ENCODE data around the gene CMTM7.

Gene CMTM7

DNA sequence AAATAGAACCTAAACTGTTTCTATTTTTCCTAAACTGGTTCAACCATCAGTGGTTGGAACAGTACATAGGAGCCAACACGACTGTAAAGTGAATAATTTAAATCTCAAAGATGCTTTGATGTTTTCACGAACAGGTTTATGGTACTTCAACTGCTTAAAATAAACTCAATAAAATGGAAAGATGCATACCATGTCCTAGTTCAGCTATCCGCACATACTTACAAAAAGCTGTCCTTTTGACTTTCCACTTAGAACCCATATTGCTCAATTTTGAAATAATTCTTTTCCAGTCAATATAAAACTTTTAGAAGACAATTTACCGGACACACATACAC is 110.1 kb downstream of the CMTM7 start:
- ATAC-seq: no peak
- Mint-ChIP-seq H3K27ac (peak overlapping the region; percentile 85), H3K27me3 (no peaks in the 10 kb centered on the region), H3K9me3 (no peaks in the 10 kb centered on the region), H3K4me3 (peak overlapping the region; percentile 99), H3K4me1 (peaks cover 43% of the 10 kb centered on the region), H3K36me3 (ENCODE audit: low read depth) (peaks cover 4% of the 10 kb centered on the region)
- DNase-seq: no peak

- ATAC-seq (peak; percentile 84), DNase-seq (peak; percentile 78)
- peaks cover 42% of the 10 kb centered on the region for H3K4me1 Mint-ChIP-seq
- peak within 1 kb of the TSS; percentile 99 for H3K4me3 Mint-ChIP-seq
- peaks cover 2% of the 10 kb centered on the region for H3K36me3 Mint-ChIP-seq (ENCODE audit: low read depth)
- no peaks in the 10 kb centered on the region for H3K9me3 Mint-ChIP-seq
- no peaks in the 10 kb centered on the region for H3K27me3 Mint-ChIP-seq
- peak within 1 kb of the TSS; percentile 85 for H3K27ac Mint-ChIP-seq
Observed at GRCh38 chr3:32502118-32502945, 110.7 kb downstream of the CMTM7 start, which contains the start of gene CMTM6. CMTM6 (minus strand) TSS chr3:32502852; CDS start chr3:32502745, 107 bp downstream.

- no peak for DNase-seq
- H3K27me3 Mint-ChIP-seq: no peaks in the 10 kb centered on the region
- H3K4me3 Mint-ChIP-seq: peak overlapping the region; percentile 99
- H3K27ac Mint-ChIP-seq: peak overlapping the region; percentile 85
- no peaks in the 10 kb centered on the region for H3K36me3 Mint-ChIP-seq (ENCODE audit: low read depth)
- no peak for ATAC-seq
- peaks cover 38% of the 10 kb centered on the region for H3K4me1 Mint-ChIP-seq
- H3K9me3 Mint-ChIP-seq: no peaks in the 10 kb centered on the region
Observed at GRCh38 chr3:32502946-32503286, 111.3 kb downstream of the CMTM7 start.

Measured in activated naive CD8-positive, alpha-beta T cell treated with anti-CD3 and anti-CD28 coated beads, Interleukin-2, amount 50 U/mL, for 24 hours (primary cell).